A549 (cell line): ENCODE results near the gene ARL15.

Source experiments
- HDAC2 ChIP-seq: fragments of 200-600 bp; sonication (generic); IDR thresholded peaks from 2 replicates; pipeline ENCODE4 v1.6.1; 2016
- USF2 ChIP-seq: fragments of 450-650 bp; IDR thresholded peaks from 2 replicates; pipeline ENCODE4 v1.6.1; 2014; ENCODE audit warnings: antibody characterized with exemption
- TF ChIP-seq, protein P1 (sequence below): fragments of >200 bp; sonication (Bioruptor Twin); formaldehyde crosslinking; IDR thresholded peaks from 3 replicates; pipeline ENCODE4 v1.5.1; 2016

- TF ChIP-seq USF2 (no peak), HDAC2 (no peak)
- TF ChIP-seq, protein P1, sequence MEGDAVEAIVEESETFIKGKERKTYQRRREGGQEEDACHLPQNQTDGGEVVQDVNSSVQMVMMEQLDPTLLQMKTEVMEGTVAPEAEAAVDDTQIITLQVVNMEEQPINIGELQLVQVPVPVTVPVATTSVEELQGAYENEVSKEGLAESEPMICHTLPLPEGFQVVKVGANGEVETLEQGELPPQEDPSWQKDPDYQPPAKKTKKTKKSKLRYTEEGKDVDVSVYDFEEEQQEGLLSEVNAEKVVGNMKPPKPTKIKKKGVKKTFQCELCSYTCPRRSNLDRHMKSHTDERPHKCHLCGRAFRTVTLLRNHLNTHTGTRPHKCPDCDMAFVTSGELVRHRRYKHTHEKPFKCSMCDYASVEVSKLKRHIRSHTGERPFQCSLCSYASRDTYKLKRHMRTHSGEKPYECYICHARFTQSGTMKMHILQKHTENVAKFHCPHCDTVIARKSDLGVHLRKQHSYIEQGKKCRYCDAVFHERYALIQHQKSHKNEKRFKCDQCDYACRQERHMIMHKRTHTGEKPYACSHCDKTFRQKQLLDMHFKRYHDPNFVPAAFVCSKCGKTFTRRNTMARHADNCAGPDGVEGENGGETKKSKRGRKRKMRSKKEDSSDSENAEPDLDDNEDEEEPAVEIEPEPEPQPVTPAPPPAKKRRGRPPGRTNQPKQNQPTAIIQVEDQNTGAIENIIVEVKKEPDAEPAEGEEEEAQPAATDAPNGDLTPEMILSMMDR: no peak
Measured at GRCh38 chr5:54295651-54296276, 14.6 kb downstream of the ARL15 start.
